K562 (cell line): ENCODE data around the gene ULK2.

Experiments
- GTF2A2 ChIP-seq: IDR thresholded peaks from 2 replicates; pipeline ENCODE4 v1.6.1; 2016; ENCODE audit warnings: mild to moderate bottlenecking, missing genetic modification characterization, missing compliant biosample characterization
- HMGXB4 ChIP-seq: sonication (generic); formaldehyde crosslinking; IDR thresholded peaks from 2 replicates; pipeline ENCODE4 v1.8.1; 2023; ENCODE audit warnings: mild to moderate bottlenecking, missing genetic modification reagents
- NFIC ChIP-seq: fragments of 450-650 bp; IDR thresholded peaks from 2 replicates; pipeline ENCODE4 v1.6.1; 2017; ENCODE audit warnings: mild to moderate bottlenecking, inconsistent platforms
- SPI1 ChIP-seq: IDR thresholded peaks from 2 replicates; pipeline ENCODE4 v1.6.1; 2011; ENCODE audit warnings: low read depth, low read length, control low read depth, borderline replicate concordance
- ZNF121 ChIP-seq: sonication (generic); formaldehyde crosslinking; conservative IDR thresholded peaks from 2 replicates; pipeline ENCODE4 v1.8.0; 2022; ENCODE audit warnings: missing genetic modification reagents

DNA sequence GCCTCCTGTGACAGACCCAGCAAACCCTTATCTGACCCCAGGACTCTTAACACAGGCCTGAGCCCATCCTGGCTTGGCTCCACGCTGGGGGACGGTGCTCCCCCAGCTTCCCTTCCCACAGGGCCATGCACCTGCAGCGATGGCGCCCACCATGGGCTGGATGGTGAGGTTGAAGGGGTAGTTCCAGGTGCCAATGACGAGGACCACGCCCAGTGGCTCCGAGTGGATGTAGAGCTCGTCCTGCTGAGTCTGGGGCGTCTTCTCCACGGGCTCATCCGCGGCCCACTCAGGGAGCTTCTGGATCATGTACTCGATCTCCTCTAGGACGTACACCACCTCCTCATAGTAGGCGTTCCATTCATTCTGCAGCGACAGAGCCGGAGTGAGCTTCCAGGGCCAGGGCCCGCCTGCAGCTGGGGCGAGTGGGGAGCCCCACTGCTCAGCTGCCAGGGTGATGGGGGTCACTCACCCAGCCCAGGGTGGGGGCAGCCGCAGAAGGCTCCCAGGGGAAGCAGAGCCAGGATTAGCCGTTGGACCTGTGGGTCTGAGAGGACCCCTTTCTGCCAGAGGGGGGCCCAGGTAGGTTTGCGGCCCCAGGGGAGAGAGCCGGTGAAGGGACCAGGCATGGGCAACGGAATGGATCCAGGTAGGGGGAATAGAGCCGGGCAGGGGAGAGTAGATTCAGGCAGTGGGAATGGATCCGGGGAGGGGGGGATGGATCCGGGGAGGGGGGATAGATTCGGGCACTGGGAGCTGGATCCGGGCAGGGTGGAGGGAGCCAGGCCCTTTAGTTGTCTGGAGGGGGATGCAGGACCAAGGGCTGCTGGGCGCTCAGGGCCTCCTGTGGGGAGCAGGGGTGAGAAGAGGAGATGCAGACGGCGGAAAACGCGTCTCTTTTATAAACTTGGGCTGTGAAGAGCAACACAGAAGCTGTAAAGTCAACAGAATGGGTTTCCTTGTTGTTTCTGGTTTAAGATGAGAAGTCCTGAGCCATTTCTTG is 124.3 kb downstream of the ULK2 start:
- no peak for TF ChIP-seq GTF2A2 (tag)
- no peak for TF ChIP-seq NFIC
- TF ChIP-seq HMGXB4 (CRISPR knock-in tag): no peak
- no peak for TF ChIP-seq ZNF121 (CRISPR knock-in tag)
- no peak for TF ChIP-seq SPI1
